Muscle of back (tissue), 11 donors: ENCODE measurements around the gene CAPZB. TPM values are rescaled to one million over a fixed set of nuclear protein-coding genes. Genes with fewer than 3 reads are reported as not detected.

Experiments used
- DNase-seq, 3 donors: peaks; one replicate each; pipeline versions ENCODE4 v3.0.0 to v3.0.0-alpha.2; 2013
- polyA plus RNA-seq, 10 donors: library from polyadenylated mRNA; unstranded; fragments of 120-200 nt; gene quantifications; one replicate each; pipeline ENCODE4 v1.2.1, GENCODE V29; 2013; ENCODE audit not compliant: insufficient read length in 10 of 10

CAPZB gene
- polyA plus RNA-seq, 10 donors, result 218 to 290 (median 246) TPM

GRCh38 chr1:19433719-19433998 is 51.7 kb downstream of the CAPZB start:
- no peak for DNase-seq

GRCh38 chr1:19432943-19433718 is 52.2 kb downstream of the CAPZB start:
- peak in 1 of 3 donors; percentile 69 for DNase-seq

- peak in 1 of 3 donors; percentile 55 for DNase-seq
Observed at GRCh38 chr1:19430121-19431068, 54.9 kb downstream of the CAPZB start.

GRCh38 chr1:19429611-19430010 is 55.7 kb downstream of the CAPZB start:
- DNase-seq, result no peak

GRCh38 chr1:19427087-19427781 is 58.1 kb downstream of the CAPZB start:
- DNase-seq, result no peak

GRCh38 chr1:19426294-19427086 is 58.8 kb downstream of the CAPZB start:
- DNase-seq, result no peak

- no peak for DNase-seq
Observed at GRCh38 chr1:19425646-19426239, 59.6 kb downstream of the CAPZB start.

- no peak for DNase-seq
Observed at GRCh38 chr1:19424651-19425570, 60.4 kb downstream of the CAPZB start.

- DNase-seq, result no peak
Observed at GRCh38 chr1:19423130-19423529, 62.2 kb downstream of the CAPZB start.

GRCh38 chr1:19421365-19421764 is 64.0 kb downstream of the CAPZB start:
- DNase-seq, result no peak

- DNase-seq, result no peak
Observed at GRCh38 chr1:19420606-19421005, 64.7 kb downstream of the CAPZB start.

GRCh38 chr1:19419691-19420090 is 65.6 kb downstream of the CAPZB start:
- DNase-seq, result no peak

GRCh38 chr1:19418503-19418971 is 66.8 kb downstream of the CAPZB start:
- DNase-seq, result no peak

GRCh38 chr1:19416921-19417470 is 68.3 kb downstream of the CAPZB start:
- peak in 2 of 3 donors; percentile 70 to 84 for DNase-seq

- no peak for DNase-seq
Observed at GRCh38 chr1:19416145-19416544, 69.2 kb downstream of the CAPZB start.

GRCh38 chr1:19414515-19415121 is 70.7 kb downstream of the CAPZB start:
- DNase-seq, result peak in 2 of 3 donors; percentile 74 to 92

- DNase-seq, result no peak
Observed at GRCh38 chr1:19413999-19414398, 71.3 kb downstream of the CAPZB start.

GRCh38 chr1:19412654-19413053 is 72.7 kb downstream of the CAPZB start:
- DNase-seq, result no peak

- DNase-seq, result no peak
Observed at GRCh38 chr1:19411612-19412011, 73.7 kb downstream of the CAPZB start.
